ENCODE results near the gene FTO. TPM values are rescaled to one million over a fixed set of nuclear protein-coding genes. Genes with fewer than 3 reads are reported as not detected.

Gene FTO
- total RNA-seq, 1 experiment from 2014 or later, result 55.0 TPM

GRCh38 chr16:53966821-53967571, 263.0 kb downstream of the FTO start:
- BruUV-seq (replicated peaks), result no TSS peak
- Mint-ChIP-seq H3K4me1 (ENCODE audit: insufficient read depth, unreplicated experiment) (no peaks in the 10 kb centered on the region), H3K27me3 (ENCODE audit: insufficient read depth, unreplicated experiment) (no peaks in the 10 kb centered on the region), H3K36me3 (ENCODE audit: insufficient read depth, unreplicated experiment) (peaks cover 6% of the 10 kb centered on the region), H3K9me3 (ENCODE audit: unreplicated experiment) (no peaks in the 10 kb centered on the region), H3K4me3 (ENCODE audit: unreplicated experiment) (no peak overlapping the region), H3K27ac (ENCODE audit: low read depth, unreplicated experiment) (no peak overlapping the region)
- intact Hi-C loops (cut with micrococcal nuclease), result no loop called here
- DNase-seq (ENCODE audit: unreplicated experiment), result no peak
- POLR2A ChIA-PET, result no interaction called here
- CTCF ChIA-PET, result interaction anchor here (0.6 kb wide), 1 partner anchor 989 kb away, joined by 5 read pairs; no protein-coding TSS in a partner anchor
- TF ChIP-seq, protein P1, sequence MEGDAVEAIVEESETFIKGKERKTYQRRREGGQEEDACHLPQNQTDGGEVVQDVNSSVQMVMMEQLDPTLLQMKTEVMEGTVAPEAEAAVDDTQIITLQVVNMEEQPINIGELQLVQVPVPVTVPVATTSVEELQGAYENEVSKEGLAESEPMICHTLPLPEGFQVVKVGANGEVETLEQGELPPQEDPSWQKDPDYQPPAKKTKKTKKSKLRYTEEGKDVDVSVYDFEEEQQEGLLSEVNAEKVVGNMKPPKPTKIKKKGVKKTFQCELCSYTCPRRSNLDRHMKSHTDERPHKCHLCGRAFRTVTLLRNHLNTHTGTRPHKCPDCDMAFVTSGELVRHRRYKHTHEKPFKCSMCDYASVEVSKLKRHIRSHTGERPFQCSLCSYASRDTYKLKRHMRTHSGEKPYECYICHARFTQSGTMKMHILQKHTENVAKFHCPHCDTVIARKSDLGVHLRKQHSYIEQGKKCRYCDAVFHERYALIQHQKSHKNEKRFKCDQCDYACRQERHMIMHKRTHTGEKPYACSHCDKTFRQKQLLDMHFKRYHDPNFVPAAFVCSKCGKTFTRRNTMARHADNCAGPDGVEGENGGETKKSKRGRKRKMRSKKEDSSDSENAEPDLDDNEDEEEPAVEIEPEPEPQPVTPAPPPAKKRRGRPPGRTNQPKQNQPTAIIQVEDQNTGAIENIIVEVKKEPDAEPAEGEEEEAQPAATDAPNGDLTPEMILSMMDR (IDR thresholded peaks at IDR 0.05; ENCODE audit: unreplicated experiment), result no peak

- H3K9me3 Mint-ChIP-seq (ENCODE audit: unreplicated experiment), result no peaks in the 10 kb centered on the region
- TF ChIP-seq, protein P1 (IDR thresholded peaks at IDR 0.05; ENCODE audit: unreplicated experiment), result no peak
Measured at GRCh38 chr16:53967572-53967971, 263.6 kb downstream of the FTO start.

DNA sequence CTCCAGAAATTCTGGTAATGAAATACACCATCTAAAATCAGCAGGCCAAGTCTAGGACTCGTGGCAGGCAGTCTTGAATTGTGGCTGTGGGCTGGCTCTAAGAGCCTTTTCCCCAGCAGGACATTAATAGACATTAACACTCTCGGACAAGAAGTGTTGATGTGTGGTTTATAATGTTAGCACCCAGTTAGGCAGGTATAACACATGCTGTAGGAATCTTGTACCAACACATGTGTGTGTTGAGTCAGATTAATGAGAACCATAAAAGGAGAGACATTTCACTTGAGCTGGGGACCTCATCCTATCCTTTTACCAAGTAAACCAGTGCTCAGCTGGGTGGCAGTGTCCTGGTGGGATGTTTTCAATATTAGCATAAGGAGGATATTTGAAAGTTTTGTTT, 264.5 kb downstream of the FTO start:
- no peaks in the 10 kb centered on the region for H3K9me3 Mint-ChIP-seq (ENCODE audit: unreplicated experiment)
- CTCF ChIA-PET, result no interaction called here
- intact Hi-C loops (cut with micrococcal nuclease), result no loop called here
- BruUV-seq (replicated peaks), result no TSS peak
- TF ChIP-seq, protein P1 (IDR thresholded peaks at IDR 0.05; ENCODE audit: unreplicated experiment), result no peak
- POLR2A ChIA-PET, result interaction anchor here (0.8 kb wide), 1 partner anchor 15 kb away, joined by 3 read pairs; no protein-coding TSS in a partner anchor
- DNase-seq (ENCODE audit: unreplicated experiment), result no peak
- H3K27me3 Mint-ChIP-seq (ENCODE audit: insufficient read depth, unreplicated experiment), result no peaks in the 10 kb centered on the region
- peaks cover 6% of the 10 kb centered on the region for H3K36me3 Mint-ChIP-seq (ENCODE audit: insufficient read depth, unreplicated experiment)
- H3K4me1 Mint-ChIP-seq (ENCODE audit: insufficient read depth, unreplicated experiment), result no peaks in the 10 kb centered on the region
- H3K27ac Mint-ChIP-seq (ENCODE audit: low read depth, unreplicated experiment), result no peak overlapping the region
- no peak overlapping the region for H3K4me3 Mint-ChIP-seq (ENCODE audit: unreplicated experiment)

More at GRCh38 chr16:53967572-53967971, 263.6 kb downstream of the FTO start:
- H3K4me1 Mint-ChIP-seq (ENCODE audit: insufficient read depth, unreplicated experiment), result no peaks in the 10 kb centered on the region
- ChIA-PET POLR2A (no interaction called here), CTCF (interaction anchor here (0.6 kb wide), 1 partner anchor 989 kb away, joined by 5 read pairs; no protein-coding TSS in a partner anchor)
- peaks cover 6% of the 10 kb centered on the region for H3K36me3 Mint-ChIP-seq (ENCODE audit: insufficient read depth, unreplicated experiment)
- BruUV-seq (replicated peaks), result no TSS peak
- DNase-seq (ENCODE audit: unreplicated experiment), result no peak
- intact Hi-C loops (cut with micrococcal nuclease), result no loop called here
- no peak overlapping the region for H3K27ac Mint-ChIP-seq (ENCODE audit: low read depth, unreplicated experiment)
- H3K4me3 Mint-ChIP-seq (ENCODE audit: unreplicated experiment), result no peak overlapping the region
- H3K27me3 Mint-ChIP-seq (ENCODE audit: insufficient read depth, unreplicated experiment), result no peaks in the 10 kb centered on the region

GRCh38 chr16:53968896-53969295, 264.9 kb downstream of the FTO start:
- no peaks in the 10 kb centered on the region for H3K9me3 Mint-ChIP-seq (ENCODE audit: unreplicated experiment)
- TF ChIP-seq, protein P1 (IDR thresholded peaks at IDR 0.05; ENCODE audit: unreplicated experiment), result no peak
- H3K36me3 Mint-ChIP-seq (ENCODE audit: insufficient read depth, unreplicated experiment), result peaks cover 6% of the 10 kb centered on the region
- CTCF ChIA-PET, result no interaction called here
- intact Hi-C loops (cut with micrococcal nuclease), result no loop called here
- POLR2A ChIA-PET, result interaction anchor here (0.8 kb wide), 1 partner anchor 15 kb away, joined by 3 read pairs; no protein-coding TSS in a partner anchor
- H3K4me1 Mint-ChIP-seq (ENCODE audit: insufficient read depth, unreplicated experiment), result no peaks in the 10 kb centered on the region
- no peak for DNase-seq (ENCODE audit: unreplicated experiment)
- H3K27ac Mint-ChIP-seq (ENCODE audit: low read depth, unreplicated experiment), result no peak overlapping the region
- H3K4me3 Mint-ChIP-seq (ENCODE audit: unreplicated experiment), result no peak overlapping the region
- no TSS peak for BruUV-seq (replicated peaks)
- no peaks in the 10 kb centered on the region for H3K27me3 Mint-ChIP-seq (ENCODE audit: insufficient read depth, unreplicated experiment)

All from MCF 10A (cell line).